Measurements from ENCODE around the gene SIGMAR1. TPM values are rescaled to one million over a fixed set of nuclear protein-coding genes. Genes with fewer than 3 reads are reported as not detected.

Gene SIGMAR1
- total and polyA plus RNA-seq, 4 donors, result 116 to 210 (median 178) TPM

GRCh38 chr9:34665067-34665380 is 27.4 kb upstream of the SIGMAR1 start:
- no peak for TF ChIP-seq MAX (IDR thresholded peaks at IDR 0.05)
- peak in 1 of 2 donors; percentile 22 for TF ChIP-seq RAD21 (IDR thresholded peaks at IDR 0.05)
- Histone ChIP-seq H3K36me3 (ENCODE audit: control insufficient read depth in 4 of 4, insufficient read depth in 3 of 4, low read depth in 1 of 4, low read length in 3 of 4) (peaks cover 0 to 8% (median 3%) of the 10 kb centered on the region in 4 donors), H3K9ac (ENCODE audit: low read depth in 1 of 2, low read length in 2 of 2) (peak overlapping the region in 1 of 2 donors; percentile 31), H3K4me3 (ENCODE audit: low read depth in 1 of 3, low read length in 3 of 3) (peak overlapping the region; percentile 62 to 68 (median 65)), H3K9me3 (ENCODE audit: control insufficient read depth in 4 of 4, low read length in 3 of 4) (no peaks in the 10 kb centered on the region), H3K27me3 (ENCODE audit: control insufficient read depth in 4 of 4, insufficient read depth in 4 of 4, low read length in 3 of 4) (no peaks in the 10 kb centered on the region), H3K4me1 (ENCODE audit: control insufficient read depth in 4 of 4, insufficient read depth in 4 of 4, low read length in 3 of 4) (peaks cover 4 to 25% (median 13%) of the 10 kb centered on the region in 4 donors), H3K27ac (ENCODE audit: low read depth in 1 of 2, low read length in 2 of 2) (peak overlapping the region; percentile 68 to 99)
- under 1% methylated on average over 26 of the region's 26 CpGs for WGBS
- DNase-seq (ENCODE audit: low spot score), result no peak

GRCh38 chr9:34664281-34665066 is 26.9 kb upstream of the SIGMAR1 start:
- Histone ChIP-seq H3K27ac (ENCODE audit: low read depth in 1 of 2, low read length in 2 of 2) (peak overlapping the region; percentile 68 to 99), H3K36me3 (ENCODE audit: control insufficient read depth in 4 of 4, insufficient read depth in 3 of 4, low read depth in 1 of 4, low read length in 3 of 4) (peaks cover 0 to 13% (median 2%) of the 10 kb centered on the region in 4 donors), H3K4me1 (ENCODE audit: control insufficient read depth in 4 of 4, insufficient read depth in 4 of 4, low read length in 3 of 4) (peaks cover 4 to 25% (median 13%) of the 10 kb centered on the region in 4 donors), H3K9me3 (ENCODE audit: control insufficient read depth in 4 of 4, low read length in 3 of 4) (no peaks in the 10 kb centered on the region), H3K9ac (ENCODE audit: low read depth in 1 of 2, low read length in 2 of 2) (peak overlapping the region in 1 of 2 donors; percentile 31), H3K27me3 (ENCODE audit: control insufficient read depth in 4 of 4, insufficient read depth in 4 of 4, low read length in 3 of 4) (no peaks in the 10 kb centered on the region), H3K4me3 (ENCODE audit: low read depth in 1 of 3, low read length in 3 of 3) (peak overlapping the region; percentile 62 to 68 (median 65))
- WGBS, result 14% methylated on average over 18 of the region's 18 CpGs
- DNase-seq (ENCODE audit: low spot score), result peak; percentile 89
- TF ChIP-seq RXRA (IDR thresholded peaks at IDR 0.05) (peak; percentile 32 to 60), SP1 (IDR thresholded peaks at IDR 0.05) (peak; percentile 75), CTCF (IDR thresholded peaks at IDR 0.05; ENCODE audit: low read depth, low read length, missing input control) (peak; percentile 70), HNF4G (IDR thresholded peaks at IDR 0.05) (peak; percentile 83), ZBTB33 (IDR thresholded peaks at IDR 0.05) (no peak), EGR1 (IDR thresholded peaks at IDR 0.05; ENCODE audit: low read depth in 2 of 2) (no peak), TAF1 (conservative IDR thresholded peaks at IDR 0.05) (no peak), RAD21 (IDR thresholded peaks at IDR 0.05) (peak; percentile 59 to 78), HNF4A (conservative IDR thresholded peaks at IDR 0.05) (peak; percentile 80 to 87), NR2F2 (IDR thresholded peaks at IDR 0.05) (peak; percentile 60)

- H3K9ac ChIP-seq (ENCODE audit: low read depth in 1 of 2, low read length in 2 of 2), result no peak overlapping the region
- no peaks in the 10 kb centered on the region for H3K9me3 ChIP-seq (ENCODE audit: control insufficient read depth in 4 of 4, low read length in 3 of 4)
- H3K4me3 ChIP-seq (ENCODE audit: low read depth in 1 of 3, low read length in 3 of 3), result no peak overlapping the region
- H3K36me3 ChIP-seq (ENCODE audit: control insufficient read depth in 4 of 4, insufficient read depth in 3 of 4, low read depth in 1 of 4, low read length in 3 of 4), result peaks cover 0 to 14% (median 0%) of the 10 kb centered on the region in 4 donors
- no peak for DNase-seq (ENCODE audit: low spot score)
- peaks cover 4 to 25% (median 13%) of the 10 kb centered on the region in 4 donors for H3K4me1 ChIP-seq (ENCODE audit: control insufficient read depth in 4 of 4, insufficient read depth in 4 of 4, low read length in 3 of 4)
- no peaks in the 10 kb centered on the region for H3K27me3 ChIP-seq (ENCODE audit: control insufficient read depth in 4 of 4, insufficient read depth in 4 of 4, low read length in 3 of 4)
- no peak overlapping the region for H3K27ac ChIP-seq (ENCODE audit: low read depth in 1 of 2, low read length in 2 of 2)
- TF ChIP-seq RAD21 (IDR thresholded peaks at IDR 0.05), result no peak
- no peak for TF ChIP-seq SP1 (IDR thresholded peaks at IDR 0.05)
- no peak for TF ChIP-seq REST (IDR thresholded peaks at IDR 0.05)
- no peak for TF ChIP-seq HNF4A (conservative IDR thresholded peaks at IDR 0.05)
- no peak for TF ChIP-seq FOXA1 (IDR thresholded peaks at IDR 0.05)
- no peak for TF ChIP-seq EGR1 (IDR thresholded peaks at IDR 0.05; ENCODE audit: low read depth in 2 of 2)
- TF ChIP-seq GABPA (IDR thresholded peaks at IDR 0.05 in 1 of 2, conservative IDR thresholded peaks at IDR 0.05 in 1 of 2), result no peak
- no peak for TF ChIP-seq HNF4G (IDR thresholded peaks at IDR 0.05)
- no peak for TF ChIP-seq NR2F2 (IDR thresholded peaks at IDR 0.05)
- no peak for TF ChIP-seq JUND (IDR thresholded peaks at IDR 0.05)
- TF ChIP-seq MAX (IDR thresholded peaks at IDR 0.05), result no peak
- TF ChIP-seq TAF1 (conservative IDR thresholded peaks at IDR 0.05), result no peak
- no peak for TF ChIP-seq RXRA (IDR thresholded peaks at IDR 0.05)
- no peak for TF ChIP-seq YY1 (IDR thresholded peaks at IDR 0.05)
- TF ChIP-seq CTCF (IDR thresholded peaks at IDR 0.05; ENCODE audit: low read depth, low read length, missing input control), result no peak
Measured at GRCh38 chr9:34663303-34663605, 25.7 kb upstream of the SIGMAR1 start.

Measured in liver (tissue), 9 donors.